OCI-LY3 (cell line): ENCODE measurements around the gene PSEN1.

ENCODE experiments used
- CTCF ChIP-seq: fragments of 200-600, 300-600 bp; sonication (generic); IDR thresholded peaks from 2 replicates; pipeline ENCODE4 v1.5.1; 2014; ENCODE audit warnings: antibody characterized with exemption, low read length, low read depth
- EZH2phosphoT487 ChIP-seq: fragments of 200-600 bp; shearing (Covaris generic); IDR thresholded peaks from 2 replicates; pipeline ENCODE4 v1.6.1; 2018; ENCODE audit warnings: antibody characterized with exemption, mixed run types, low read depth

- TF ChIP-seq CTCF (no peak), EZH2phosphoT487 (no peak)
Measured at GRCh38 chr14:73252491-73253322, 116.4 kb downstream of the PSEN1 start.
